NOMO-1 treated with dmso at 0.1 percent for 144 hours (cell line): ENCODE measurements around the gene C15orf62.

ENCODE experiments used
- DNase-seq: peaks from one replicate; lab custom pipeline; 2025; ENCODE audit not compliant: unreplicated experiment; lab: John Stamatoyannopoulos, UW

Gene C15orf62

DNA sequence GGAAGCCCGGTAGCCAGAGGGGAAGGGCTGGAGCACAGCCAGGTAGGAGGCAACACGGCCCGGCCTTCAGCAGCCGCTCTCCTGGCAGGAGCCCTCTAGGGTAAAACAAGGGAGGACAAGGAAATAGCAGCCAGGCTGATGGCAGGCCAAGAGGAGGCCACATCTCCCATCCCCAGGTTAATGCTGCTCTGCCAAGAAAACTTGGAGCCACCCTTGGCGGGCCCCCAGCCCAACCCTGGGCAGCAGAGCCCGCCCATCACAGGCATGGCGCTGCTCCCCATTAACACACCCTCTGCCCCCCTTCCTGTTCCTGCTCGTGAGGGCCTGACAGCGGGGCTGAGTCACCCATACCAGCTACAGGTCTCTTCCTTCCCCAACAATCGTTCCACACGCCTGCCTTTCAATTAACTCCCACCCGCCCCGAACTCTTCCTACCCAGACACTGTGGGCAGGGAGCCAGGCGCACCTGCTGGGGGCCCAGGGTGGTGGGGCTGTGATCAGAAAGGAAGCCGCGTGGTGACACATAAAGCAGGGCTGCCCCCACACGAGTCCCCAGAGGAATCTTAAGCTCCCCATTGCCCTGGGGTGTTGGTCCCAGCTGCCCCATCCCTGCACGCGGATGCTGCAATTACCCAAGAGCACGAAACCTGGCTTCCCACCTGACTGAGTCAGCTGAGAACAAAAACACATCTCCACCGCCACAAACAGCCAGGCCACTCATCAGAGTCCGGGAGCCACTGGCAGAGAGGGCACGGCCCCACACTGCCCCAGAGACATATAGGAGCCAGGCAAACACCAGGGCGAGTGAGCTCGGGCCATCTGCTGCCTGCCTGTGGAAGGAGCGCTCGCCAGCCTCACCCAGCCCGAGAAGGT, at the start of gene C15orf62:
Gene C15orf62, plus strand, starts transcription at position 707 of the 873 bp plus-strand sequence. CDS start 516 bp downstream, outside the sequence.
- peak; percentile 30 for DNase-seq

DNA sequence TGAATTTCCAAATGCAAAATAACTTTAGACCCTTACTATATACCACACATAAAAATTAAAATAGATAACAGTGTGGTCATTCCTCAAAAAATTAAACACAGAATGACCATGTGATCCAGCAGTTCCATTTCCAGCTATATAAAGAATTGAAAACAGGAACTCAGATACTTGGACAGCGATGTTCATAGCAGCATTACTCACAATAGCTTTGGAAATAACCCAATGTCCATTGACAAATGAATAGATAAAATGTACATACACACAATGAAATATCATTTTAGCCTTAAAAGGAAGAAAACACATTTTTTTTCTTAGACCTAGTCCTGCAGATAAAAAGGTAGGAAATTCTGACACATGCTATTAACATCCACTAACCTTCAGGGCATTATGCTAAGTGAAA, 48.1 kb upstream of the C15orf62 start:
- no peak for DNase-seq

GRCh38 chr15:40722354-40722753, 47.4 kb upstream of the C15orf62 start:
- DNase-seq: no peak

GRCh38 chr15:40722934-40723333, 46.8 kb upstream of the C15orf62 start:
- no peak for DNase-seq

DNA sequence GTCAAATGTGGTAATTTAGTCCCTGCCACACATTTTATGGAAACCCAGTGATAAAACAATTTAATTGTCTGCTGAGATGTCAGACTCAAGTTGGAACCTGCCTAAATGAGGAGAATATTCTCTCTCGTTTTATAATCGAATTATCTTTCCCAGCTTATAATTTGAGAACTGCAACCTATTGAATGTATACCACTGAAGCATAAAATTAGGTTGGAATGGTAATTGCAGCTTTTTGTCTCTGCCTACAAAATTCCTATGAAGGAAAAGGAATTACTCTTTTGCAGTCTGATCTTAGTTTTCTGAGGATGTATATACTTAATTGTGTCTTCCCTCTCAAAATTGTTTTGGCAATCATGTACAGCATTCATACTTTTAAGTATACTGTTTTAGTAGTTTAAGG, 45.9 kb upstream of the C15orf62 start:
- DNase-seq: no peak

- DNase-seq: no peak
Measured at GRCh38 chr15:40731034-40731433, 38.7 kb upstream of the C15orf62 start.

DNA sequence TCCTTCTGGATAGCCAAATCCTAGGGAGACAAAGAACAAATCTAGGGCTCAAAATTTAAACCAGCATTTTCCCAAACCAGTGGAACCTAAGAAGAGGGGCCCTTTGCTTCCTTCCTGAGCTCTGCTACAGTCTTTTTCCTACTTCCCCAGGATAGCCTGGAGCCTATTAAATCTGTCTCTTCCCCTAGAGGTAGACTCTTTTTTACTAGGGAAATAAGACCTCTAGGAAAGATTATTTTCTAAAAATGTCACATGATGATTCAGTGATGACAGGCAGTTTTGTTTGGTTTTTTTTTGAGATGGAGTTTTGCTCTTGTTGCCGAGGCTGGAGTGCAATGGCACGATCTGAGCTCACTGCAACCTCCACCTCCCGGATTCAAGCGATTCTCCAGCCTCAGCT, 33.2 kb upstream of the C15orf62 start:
- no peak for DNase-seq

DNA sequence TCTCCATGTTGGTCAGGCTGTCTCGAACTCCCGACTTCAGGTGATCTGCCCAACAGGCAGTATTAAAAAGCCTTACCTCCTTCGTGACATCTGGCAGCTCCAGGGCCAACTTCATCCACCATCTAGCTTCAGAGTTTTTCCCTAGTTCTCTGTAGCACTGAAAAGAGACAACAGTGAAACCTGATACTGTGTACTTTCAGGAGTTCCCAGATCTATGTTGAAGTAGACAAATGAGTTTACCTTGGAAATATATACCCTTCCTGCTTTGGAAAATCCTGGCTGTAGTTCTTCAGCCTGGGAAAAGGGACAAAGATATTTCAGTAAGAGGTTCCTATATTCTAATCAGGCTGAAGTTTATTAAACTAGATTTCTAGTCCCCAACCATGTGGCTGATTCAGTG, 32.7 kb upstream of the C15orf62 start:
- DNase-seq: no peak

GRCh38 chr15:40739047-40739446, 30.7 kb upstream of the C15orf62 start:
- DNase-seq: no peak

DNA sequence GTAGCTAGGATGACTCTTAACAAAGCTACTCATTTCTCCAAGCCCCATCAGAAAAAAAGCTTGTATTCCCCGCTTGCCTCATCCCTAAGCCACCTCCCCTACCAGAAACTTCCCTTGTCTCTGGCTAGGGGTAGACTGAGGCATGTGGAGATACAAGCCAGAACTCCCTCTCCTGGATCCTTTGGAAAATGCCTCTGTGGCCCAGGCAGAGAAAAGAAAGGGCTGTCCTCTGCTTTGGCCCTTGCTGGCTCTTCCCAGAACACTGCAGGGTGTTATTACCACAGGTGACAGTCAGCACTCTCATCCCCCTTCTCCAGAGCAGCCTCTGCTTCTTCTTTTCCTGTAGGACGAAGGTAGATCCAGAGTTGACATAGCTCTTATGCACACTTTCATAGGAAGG, 29.9 kb upstream of the C15orf62 start:
- DNase-seq: no peak

DNA sequence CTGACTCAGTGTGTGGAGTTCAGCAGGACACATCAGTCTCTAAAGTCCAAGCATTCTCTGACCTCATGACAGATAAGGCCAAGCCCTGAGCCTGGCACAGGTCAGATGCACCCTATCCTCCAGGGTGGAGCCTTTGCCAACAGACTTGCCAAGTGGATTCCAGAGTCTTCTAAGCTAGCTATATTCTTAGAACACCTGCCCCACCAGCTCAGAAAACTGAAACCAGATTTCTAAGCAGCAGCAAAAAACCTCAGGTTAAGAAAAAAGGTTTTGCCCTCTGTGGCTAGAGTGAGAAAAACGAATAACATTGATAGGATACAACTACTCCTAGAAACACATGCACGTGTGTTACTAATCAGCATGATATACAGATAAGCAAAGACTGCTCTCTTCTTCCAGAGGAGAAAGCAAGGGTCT, 26.3 kb upstream of the C15orf62 start:
- DNase-seq: no peak

DNA sequence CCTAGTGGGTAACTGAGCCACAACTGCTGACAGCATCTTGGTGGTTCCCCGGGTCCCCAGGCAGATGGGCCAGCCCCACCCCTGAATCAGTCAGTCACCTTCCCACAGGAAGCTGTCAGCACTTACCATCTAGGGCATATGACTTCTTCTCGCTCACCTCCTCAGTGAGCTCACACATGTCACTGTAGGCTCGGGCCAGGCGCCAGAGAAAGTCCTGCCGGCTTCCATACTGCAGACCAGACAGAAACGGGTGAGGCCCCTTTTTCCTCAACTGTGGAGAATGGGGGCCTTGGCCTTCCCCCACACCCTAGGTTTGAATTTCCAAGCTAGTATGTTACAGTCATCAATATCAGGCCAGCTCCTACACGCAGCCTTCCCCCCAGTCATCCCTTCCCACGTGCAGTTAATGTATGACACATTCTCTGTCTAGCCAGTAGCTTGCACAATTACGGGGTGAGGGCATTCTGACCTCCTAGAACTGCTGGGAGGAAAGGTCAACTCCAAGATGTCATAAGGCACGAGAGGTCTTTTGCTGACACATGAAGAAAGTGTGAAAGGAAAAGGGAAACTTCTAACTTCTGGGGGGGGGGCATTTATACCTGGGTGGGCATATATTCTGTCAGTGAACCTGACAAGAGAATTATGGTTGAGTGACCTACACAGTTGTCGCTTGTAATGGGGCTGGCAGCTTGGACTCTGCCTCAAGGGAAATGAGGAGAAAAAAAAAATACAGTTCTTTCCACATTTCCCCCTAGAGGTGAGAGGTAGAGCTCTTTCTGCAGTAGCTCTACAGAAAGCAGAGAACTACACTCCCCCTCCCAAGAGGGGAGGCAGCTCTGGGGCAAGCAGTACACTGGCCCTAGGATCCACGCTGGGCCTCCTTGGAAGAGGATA, 25.6 kb upstream of the C15orf62 start:
- DNase-seq: no peak

DNA sequence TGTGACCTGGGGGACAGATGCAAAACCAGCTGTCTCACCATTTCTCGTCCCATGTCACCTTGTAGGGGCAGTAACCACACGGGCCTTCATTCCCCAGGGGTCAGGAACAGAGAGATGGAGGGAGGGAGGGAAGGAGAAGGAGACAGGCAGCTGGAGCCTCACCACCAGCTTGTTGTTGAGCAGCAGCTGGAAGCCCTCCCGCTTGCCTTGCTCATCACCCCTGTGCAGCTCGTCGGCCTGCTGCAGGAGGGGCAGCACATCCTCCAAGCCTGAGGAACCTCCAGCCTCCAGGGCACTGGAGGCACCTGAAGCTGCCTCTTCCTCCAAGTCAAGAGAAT, 25.0 kb upstream of the C15orf62 start:
- DNase-seq: no peak

- DNase-seq: no peak
Measured at GRCh38 chr15:40746916-40747418, 22.8 kb upstream of the C15orf62 start.

DNA sequence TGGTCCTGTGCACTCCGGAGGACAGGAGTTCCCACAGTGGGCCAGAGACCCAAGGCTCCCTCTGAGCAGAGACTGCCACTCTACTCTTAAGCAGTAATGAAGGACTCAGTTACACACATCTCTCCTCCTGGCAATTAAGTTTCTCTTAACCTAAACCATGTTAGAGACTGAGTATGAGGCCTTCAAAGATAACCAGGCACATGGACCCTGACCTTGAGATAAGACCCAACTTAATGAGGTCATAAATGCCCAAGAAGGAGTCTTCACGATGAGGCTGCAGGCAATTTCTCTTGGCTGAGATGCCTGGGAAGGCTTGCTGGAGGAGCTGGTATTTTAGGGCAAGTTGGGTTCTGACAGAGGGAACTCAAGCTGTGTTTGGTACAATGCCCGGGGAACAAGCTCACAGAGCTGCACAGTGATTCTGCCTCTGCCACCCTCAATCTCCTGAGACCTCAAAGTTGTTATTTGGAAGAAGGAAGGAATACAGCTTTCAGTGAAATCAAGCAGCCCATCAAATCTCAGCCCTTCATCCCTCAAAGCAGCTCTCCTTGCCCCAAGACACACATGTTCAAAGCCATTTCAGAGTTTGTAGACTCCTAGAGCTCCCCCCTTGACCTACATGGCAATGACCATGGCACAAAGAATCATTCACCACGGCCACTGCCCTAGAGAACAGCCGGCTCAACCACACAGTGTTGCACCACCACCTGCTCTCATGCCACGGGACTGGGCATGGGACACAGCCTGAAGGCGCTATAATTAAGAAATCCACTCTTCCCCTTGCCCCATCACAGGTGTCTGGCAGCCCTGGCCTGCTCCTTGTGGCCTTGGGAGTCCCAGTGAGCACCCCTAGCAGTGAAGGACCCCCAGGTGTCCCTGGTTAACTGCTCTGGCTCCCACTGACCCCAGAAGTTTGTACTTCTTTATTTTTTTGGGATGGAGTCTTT, 21.8 kb upstream of the C15orf62 start:
- DNase-seq: no peak

- no peak for DNase-seq
Measured at GRCh38 chr15:40749151-40749630, 20.6 kb upstream of the C15orf62 start.

- DNase-seq: no peak
Measured at GRCh38 chr15:40750885-40751284, 18.9 kb upstream of the C15orf62 start.

DNA sequence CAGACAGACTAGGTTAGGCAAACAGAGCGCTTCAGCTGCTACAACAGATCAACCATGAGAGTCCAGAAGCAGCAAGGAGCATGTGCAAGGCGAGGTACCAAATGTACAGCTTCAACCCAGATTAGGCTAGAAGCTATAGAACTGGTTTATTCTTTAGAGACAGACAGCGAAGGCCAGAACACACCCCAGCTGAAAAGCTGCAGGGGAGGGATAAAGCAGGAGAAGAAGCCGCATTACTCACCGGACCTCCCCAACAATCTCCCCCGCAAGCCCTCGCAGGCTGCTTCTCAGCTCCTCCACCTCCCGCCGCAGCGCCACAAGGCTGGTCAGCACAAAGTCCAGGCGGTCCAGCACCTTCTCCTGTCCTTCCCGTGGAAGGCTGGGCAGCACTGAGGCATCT, 18.0 kb upstream of the C15orf62 start:
- DNase-seq: no peak

GRCh38 chr15:40754574-40754882, 15.3 kb upstream of the C15orf62 start:
- DNase-seq: no peak

DNA sequence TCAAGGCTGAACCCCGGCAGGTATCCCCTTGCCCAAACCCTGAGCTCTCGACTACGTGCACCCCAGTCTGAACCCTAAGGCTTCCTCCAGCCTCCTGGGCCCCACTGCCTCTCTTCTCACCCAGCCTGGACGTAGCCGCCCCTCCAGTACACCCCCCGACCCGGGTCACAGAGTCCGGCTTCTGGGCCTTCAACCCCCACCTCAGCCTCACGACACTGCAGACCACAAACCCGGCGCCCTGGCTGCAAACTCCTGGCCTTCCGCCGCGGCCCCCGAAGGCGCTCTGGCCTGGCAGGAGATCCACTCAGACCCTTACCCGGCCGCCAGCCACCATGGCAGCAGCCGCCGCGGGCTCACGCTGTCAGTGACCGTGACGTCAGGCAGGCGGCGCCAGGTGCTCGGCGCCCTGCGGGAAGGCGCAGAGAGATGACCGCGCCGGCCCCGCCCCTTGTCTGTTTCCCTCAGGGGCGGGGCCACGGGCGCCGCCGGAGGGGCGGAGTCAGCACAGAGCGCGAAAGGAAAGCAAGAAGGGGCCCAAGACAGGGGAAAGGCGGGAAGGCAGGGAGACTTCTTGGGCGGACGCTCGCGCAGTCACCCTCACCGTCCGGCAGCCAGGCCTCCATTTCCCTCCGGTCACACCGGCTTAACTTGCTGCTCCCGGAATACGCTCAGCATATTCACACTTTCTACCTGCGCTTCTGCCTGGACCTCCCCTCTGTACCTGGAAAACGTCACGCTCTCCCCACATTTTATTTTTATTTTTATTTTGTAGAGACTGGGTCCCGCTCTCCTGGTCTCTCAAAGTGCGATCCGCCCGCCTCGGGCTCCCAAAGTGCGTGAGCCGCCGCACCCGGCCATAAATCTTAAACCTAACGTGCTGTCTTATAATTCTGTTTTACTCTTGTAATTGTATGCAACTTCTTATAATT, 14.6 kb upstream of the C15orf62 start, which contains the start of gene RMDN3:
Gene RMDN3, minus strand, starts transcription at position 372 of the 929 bp plus-strand sequence. CDS start 471 bp downstream, outside the sequence.
- DNase-seq: peak; percentile 93
